GM12872 (cell line): Measurements from ENCODE around the gene DPYD.

ENCODE experiments used
- CTCF ChIP-seq: IDR thresholded peaks from 3 replicates; pipeline ENCODE4 v1.5.1; 2011; ENCODE audit warnings: low read depth, mild to moderate bottlenecking, low read length, moderate library complexity; ENCODE audit not compliant: insufficient read depth

The DPYD gene

GRCh38 chr1:97412166-97412565, 508.7 kb downstream of the DPYD start:
- TF ChIP-seq CTCF = no peak

GRCh38 chr1:97396463-97396862, 524.4 kb downstream of the DPYD start:
- no peak for TF ChIP-seq CTCF

- no peak for TF ChIP-seq CTCF
Observed at GRCh38 chr1:97392701-97393100, 528.1 kb downstream of the DPYD start.

- TF ChIP-seq CTCF = no peak
Observed at GRCh38 chr1:97385536-97386277, 535.1 kb downstream of the DPYD start.

GRCh38 chr1:97384294-97384968, 536.4 kb downstream of the DPYD start:
- TF ChIP-seq CTCF = no peak

- TF ChIP-seq CTCF = no peak
Observed at GRCh38 chr1:97383797-97384196, 537.0 kb downstream of the DPYD start.

GRCh38 chr1:97382206-97382605, 538.6 kb downstream of the DPYD start:
- TF ChIP-seq CTCF = no peak
